Muscle of back (tissue), 13 donors: ENCODE results near the gene KCNS3. TPM values are rescaled to one million over a fixed set of nuclear protein-coding genes. Genes with fewer than 3 reads are reported as not detected.

Experiments
- DNase-seq, 3 donors: peaks; one replicate each; pipeline versions ENCODE4 v3.0.0 to v3.0.0-alpha.2; 2013
- long read RNA-seq, 9 donors: transcript quantifications; one replicate each; lab custom pipeline, GENCODE V29; 2026
- polyA plus RNA-seq, 10 donors: library from polyadenylated mRNA; unstranded; fragments of 120-200 nt; gene quantifications; one replicate each; pipeline ENCODE4 v1.2.1, GENCODE V29; 2013; ENCODE audit not compliant: insufficient read length in 10 of 10

KCNS3 gene, protein sequence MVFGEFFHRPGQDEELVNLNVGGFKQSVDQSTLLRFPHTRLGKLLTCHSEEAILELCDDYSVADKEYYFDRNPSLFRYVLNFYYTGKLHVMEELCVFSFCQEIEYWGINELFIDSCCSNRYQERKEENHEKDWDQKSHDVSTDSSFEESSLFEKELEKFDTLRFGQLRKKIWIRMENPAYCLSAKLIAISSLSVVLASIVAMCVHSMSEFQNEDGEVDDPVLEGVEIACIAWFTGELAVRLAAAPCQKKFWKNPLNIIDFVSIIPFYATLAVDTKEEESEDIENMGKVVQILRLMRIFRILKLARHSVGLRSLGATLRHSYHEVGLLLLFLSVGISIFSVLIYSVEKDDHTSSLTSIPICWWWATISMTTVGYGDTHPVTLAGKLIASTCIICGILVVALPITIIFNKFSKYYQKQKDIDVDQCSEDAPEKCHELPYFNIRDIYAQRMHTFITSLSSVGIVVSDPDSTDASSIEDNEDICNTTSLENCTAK
- 10 to 100 TPM in 3 of 10 donors, 1 to 10 TPM in 7; 5.5 to 16.8 (median 6.8) TPM for polyA plus RNA-seq
- long read RNA-seq, donor 1: 0 reads
- long read RNA-seq, donor 2, partial matches to known transcripts: 0 of 4 reads
- long read RNA-seq, donor 2, other reads (novel, unspliced or antisense): 0 of 4 reads
- long read RNA-seq, donor 3: 0 reads
- long read RNA-seq, donor 4: 0 reads
- long read RNA-seq, donor 5, partial matches to known transcripts: 0 of 2 reads
- long read RNA-seq, donor 5, other reads (novel, unspliced or antisense): 0 of 2 reads
- long read RNA-seq, donor 6, transcript KCNS3-201 (3 exons, 2,333 nt): major isoform, 5 of 5 reads
- long read RNA-seq, donor 6, partial matches to known transcripts: 0 of 5 reads
- long read RNA-seq, donor 6, other reads (novel, unspliced or antisense): 0 of 5 reads
- long read RNA-seq, donor 7, partial matches to known transcripts: 0 of 2 reads
- long read RNA-seq, donor 7, other reads (novel, unspliced or antisense): 0 of 2 reads
- long read RNA-seq, donor 8, partial matches to known transcripts: 0 of 1 reads
- long read RNA-seq, donor 8, other reads (novel, unspliced or antisense): 0 of 1 reads
- long read RNA-seq, donor 9: 0 reads

DNA sequence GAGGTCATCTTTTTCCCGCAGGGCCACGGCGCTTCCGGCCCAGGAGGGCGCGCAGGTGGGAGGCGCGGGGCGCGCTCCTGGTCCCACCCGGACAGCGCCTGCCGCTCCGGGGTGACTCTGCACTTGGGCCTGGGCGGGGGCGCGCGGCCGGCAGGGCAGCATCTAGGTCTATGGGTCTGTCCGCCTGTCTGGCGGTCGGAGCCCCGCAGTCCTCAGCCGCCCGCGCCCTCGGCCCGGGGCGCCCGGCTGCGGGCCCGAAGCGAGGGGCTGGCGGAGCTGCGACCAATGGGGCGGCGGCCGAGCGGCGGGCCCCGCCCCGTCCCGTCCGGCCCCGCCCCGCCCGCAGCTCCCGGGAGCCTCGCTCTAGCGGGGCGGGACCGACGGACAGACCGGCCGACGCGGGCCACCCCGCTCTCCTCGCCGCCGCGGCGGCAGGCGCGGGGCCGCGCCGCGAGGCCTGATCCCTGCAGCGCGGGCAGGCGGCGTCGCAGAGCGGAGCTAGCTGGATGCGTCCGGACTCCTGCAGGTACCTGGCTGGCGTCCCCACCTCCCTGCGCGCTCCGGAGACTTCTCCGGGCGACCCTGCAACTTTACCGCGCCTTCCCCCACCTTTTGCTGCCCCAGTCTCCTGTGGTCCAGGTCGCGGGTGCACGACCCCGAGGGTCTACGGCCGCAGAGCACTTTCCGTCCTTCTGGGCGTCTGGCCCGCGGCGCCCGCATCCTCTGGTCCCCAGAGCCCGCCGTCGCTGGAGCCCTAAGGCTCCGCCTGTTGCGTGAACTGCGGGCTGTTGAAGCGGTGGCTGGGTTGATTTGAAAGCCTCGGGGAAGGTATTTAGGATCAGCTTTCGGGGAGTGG lies at the start of gene KCNS3:
Gene KCNS3 (plus strand): TSS at position 387 of the 856 bp plus-strand sequence. CDS start 52,342 bp downstream, outside the sequence.
- peak in 2 of 3 donors; percentile 42 to 66 for DNase-seq

DNA sequence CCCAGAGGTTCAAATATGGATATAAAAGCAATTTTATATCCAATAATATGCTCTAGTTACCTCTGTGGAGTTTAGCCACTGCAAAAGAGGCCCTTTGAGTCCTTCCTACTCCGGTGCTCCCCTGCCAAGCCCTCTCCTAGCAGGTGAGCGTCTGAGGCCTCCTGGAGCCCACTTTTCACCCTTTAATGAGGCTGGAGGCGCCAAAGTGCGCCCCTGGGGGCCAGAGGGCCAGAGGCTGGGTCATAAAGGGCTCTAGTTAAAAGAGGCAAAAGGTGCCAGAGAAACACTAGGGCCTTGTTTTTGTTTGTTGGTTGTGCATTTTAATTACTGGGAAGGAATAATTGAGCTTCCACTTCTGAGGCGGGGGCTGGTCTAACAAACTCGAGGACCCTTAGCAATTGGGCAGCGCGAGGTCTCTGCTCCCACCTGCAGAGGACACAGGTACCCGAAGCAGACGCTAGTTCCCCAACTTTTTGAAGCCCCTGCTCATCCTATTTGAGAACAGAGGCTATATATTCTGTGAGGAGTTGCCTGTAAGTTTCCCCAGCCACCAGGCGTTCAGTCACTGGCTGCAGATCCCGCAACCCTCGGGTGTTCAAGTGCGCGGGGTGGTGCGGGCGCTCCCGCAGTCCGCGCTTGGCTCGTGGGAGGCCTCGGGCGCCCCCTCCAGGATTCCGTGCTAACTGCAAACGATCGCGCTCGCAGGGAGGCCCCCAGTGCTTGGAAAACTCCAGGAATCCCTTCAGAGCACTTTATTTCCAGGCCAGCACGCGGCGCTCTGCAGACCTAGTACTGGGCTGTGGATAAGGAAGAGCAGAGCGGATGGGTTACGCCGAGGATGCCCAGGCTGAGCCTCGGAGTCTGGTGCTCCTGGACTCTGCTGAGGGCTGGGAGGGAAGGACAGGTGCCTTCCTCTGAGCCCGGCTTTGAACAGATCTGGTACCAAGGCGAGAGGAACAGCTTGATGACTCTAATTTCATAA lies 48.1 kb upstream of the KCNS3 start:
- peak; percentile 68 to 90 (median 76) for DNase-seq

DNA sequence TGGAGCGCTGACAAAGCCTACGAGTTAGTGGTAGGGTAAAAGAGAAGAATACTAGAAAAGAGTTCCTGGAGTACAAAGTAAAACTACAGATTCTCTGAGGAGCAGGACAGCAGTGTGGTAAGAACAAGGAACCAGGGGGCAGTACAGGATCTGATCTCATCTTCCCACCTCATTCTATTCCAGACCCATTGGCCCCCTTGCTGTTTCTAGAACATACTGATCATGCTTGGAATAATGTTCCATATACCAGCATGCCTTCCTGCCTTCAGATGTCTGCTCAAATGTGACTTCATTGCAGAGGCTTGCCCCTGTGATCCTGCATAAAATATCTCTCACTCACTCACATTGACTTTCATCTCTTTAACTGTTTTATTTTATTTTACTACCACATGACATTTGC lies 43.0 kb upstream of the KCNS3 start:
- DNase-seq: no peak

DNA sequence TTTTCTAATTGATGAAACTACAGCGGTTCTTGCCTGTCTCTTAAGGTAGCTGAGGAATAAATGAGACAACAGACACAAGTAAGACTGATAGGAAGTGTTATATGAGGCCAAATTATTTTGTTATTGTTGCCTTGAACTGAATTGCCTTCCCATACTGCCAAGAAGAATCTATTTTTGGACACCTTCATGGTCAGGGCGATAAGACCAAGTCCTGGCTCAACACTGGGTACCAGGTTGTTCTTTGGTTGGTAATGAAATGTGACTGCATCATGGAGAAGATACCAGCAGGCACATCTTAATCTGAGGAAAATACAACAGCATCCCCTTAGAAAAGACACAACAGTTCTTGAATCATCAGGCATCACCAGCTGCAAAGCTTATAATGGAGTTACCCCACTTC lies 38.5 kb upstream of the KCNS3 start:
- DNase-seq: no peak

DNA sequence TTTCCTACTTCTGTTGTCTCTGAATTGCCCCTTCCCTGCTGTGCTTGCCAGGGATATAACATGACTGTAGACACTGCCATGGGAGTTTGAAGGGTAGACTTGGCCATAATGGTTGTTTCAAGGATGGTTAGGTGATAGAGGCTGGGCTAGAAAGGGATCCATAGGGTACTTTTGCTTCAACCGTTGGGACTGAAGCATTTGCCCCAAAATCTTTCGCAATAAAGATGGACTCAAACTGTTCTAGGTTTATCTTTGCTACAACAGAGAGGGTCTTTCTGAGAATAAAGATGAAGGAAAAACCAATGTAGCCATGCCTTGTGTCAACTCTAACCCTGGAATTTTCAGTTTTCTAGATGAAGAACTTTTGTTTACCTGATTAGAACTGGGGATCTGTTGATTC lies 35.0 kb upstream of the KCNS3 start:
- no peak for DNase-seq

DNA sequence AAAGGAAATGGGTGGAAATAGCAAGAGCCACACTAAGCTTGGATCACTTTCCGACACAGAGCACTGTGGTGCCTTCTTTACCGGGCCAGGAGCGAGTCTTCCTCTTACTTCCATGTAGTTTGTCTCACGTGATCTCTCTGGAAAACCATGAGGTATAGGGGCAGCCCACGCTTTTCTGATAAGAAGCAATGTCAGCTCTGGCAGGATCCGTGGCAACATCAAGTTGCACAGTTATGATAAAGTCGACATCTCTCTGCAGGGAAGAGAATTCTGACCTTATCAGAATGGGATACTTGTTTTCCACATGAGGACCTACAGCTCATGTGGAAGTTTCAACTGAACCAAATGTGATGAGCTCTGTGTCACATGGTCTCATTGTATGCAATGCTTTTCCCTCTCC lies 32.7 kb upstream of the KCNS3 start:
- DNase-seq: no peak

DNA sequence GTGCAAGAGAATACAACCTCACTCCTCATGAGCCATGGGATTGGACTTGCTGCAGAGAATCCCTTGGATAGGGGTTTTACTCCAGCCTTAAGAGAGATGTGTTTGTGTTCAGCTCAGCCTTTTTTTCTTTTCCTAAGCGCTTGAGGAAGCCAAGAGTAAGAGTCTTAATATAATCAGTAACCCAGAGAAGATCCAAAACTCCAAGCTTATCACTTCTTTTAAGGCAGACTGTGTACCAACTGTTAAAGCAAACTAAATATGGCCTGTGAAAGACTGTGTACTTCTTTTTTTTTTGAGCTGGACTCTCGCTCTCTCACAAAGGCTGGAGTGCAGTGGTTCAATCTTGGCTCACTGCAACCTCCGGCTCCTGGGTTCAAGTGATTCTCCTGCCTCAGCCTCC lies 31.8 kb upstream of the KCNS3 start:
- no peak for DNase-seq

DNA sequence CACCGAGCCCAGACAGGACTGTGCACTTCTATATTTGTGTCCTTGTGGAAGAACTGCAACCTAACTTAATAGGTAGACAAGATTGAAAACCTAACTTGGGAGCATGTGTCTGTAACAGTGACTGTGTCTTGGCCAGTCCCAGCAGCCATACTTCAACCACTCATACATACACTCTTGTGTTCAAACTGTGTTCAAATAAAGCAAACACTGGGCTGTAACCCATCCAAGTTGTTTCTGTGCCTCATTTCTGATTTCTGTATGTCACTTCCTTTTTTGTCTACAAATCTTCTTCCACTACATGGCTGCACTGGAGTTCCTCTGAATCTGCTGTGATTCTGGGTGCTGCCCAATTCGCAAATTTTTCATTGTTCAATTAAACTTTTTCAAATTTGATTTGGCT lies 31.2 kb upstream of the KCNS3 start:
- DNase-seq: no peak

DNA sequence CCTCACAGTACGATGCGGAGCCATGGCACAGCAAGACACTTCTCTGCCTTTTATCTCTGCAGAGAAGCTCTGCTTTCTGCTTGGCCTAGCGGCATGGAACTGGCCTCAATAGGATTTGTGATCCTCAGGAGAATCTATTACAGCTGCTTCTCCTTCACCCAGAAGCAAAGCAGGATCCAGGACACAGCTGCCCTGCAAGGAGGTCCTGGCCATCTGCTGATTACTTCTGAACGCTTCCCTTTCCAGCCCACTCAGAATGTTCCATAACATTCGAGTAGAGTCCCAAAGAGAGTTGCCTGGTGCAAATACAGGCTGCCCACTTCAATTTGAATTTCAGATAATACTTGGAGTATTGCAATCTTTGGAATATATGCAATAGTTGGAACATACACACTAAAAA lies 29.2 kb upstream of the KCNS3 start:
- peak; percentile 28 to 72 (median 29) for DNase-seq

DNA sequence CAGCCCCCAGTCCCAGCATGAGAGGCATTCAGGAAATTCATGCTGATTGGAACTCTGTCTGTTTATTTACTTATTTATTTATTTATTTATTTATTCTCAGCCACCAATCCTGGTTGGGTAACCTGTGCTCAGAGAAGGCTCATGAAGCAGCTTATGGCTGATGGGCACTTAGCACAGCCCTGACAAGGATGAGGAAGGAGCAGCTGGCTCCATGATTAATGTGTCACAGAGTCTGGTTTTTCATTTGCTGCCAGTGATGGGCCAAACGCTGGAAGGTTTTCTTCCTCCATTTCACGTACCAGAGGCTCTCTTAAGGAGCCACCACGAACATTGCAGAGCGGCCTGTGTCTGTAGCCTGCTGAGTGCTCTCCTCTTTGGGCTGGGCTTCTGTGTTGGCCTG lies 28.3 kb upstream of the KCNS3 start:
- no peak for DNase-seq

DNA sequence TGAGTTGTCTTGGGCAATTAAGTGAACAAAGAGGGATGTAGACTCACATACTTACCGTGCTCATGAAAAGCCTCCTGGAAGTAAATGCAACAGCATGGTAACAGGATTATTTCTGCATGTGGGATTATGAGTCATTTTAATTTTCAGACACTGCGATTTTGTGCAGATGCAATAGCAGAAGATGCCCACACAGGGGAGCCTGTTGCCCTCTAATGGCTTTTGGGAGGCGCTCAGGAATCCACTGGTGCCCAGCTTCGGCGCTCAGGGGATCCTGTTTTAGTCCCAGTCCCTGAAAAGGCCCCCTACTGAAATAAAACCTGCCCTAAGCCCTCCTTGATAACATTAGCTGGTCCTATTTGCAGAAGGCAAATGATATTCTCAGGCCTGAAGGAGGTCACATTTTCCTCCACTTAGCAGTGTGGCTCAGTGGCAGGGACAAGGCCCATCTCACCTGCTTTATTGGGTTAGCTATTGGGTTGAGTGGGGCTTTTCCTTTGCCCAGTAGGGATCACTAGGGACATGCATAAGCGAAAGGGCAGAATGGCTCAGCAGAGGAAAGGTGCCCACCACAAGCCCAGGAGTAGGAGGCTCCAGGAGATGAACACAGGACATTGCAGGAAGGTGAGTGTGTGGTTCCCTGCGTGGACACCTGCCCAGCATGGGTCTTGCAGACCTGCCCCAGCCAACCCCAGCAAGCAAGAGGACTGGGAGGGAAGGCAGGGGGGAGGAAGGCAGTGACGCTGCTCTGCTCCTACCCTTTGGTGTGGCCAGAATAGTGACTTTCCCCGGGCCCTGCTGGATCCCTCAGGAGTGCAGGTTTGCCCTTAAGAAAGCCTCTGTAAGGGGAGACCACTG lies 26.5 kb upstream of the KCNS3 start:
- DNase-seq: peak; percentile 53 to 66 (median 55)

DNA sequence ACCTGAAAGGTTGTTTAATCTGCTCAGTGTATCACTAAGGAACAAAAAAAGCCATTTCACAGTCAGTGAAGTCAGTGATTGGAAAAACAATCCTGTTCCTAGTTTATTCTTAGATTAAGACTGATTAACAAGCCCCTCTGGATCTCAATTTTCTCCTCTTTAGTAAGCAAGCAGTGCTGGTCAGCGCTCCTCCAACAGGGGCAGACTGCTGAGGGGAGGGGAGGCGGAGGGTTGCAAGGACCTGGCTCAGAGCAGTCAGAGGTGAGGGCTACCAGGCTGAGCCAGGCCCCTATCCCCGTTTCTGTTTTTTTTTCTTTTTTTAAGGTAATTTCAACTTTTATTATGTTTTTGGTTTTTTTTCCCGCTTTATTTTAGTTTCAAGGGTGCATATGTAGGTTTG lies 24.7 kb upstream of the KCNS3 start:
- DNase-seq: no peak

DNA sequence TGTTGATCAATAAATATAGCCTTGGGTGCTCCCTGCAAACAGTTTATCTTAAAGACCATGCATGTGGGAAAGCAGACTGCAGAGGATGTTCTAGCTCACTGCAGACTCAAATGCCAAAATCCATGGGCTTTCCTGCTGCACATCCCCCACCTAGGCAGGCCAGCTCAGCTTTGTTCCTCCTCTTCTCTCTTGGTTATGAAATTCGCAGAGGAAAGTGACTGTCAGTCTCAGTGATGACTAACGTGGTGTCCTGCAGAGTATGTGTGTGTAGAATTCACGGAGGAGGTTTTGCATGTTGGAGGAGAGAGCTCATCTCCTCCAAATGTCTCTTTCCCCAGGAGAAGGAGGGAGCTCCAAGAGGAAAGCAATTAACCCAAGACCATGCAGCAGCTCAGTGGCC lies 21.4 kb upstream of the KCNS3 start:
- no peak for DNase-seq

DNA sequence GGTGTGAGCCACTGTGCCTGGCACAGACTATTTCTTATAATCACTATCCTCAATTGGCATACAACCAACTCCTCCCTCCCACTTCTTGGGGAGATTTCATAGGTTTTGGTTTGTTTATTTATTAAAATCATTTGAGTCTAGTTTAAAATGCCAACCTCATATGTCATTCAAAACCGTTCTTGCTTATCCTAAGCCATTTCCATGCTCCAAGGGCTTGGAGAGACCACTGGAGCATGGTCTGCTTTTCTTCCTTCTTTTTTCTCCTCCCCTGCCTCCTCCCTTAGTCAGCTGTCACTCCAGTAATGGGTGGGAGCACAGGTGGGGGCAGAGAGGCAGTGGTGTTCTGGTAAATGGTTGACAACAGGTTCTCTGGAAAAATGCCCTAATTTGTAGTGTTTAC lies 20.4 kb upstream of the KCNS3 start:
- no peak for DNase-seq

DNA sequence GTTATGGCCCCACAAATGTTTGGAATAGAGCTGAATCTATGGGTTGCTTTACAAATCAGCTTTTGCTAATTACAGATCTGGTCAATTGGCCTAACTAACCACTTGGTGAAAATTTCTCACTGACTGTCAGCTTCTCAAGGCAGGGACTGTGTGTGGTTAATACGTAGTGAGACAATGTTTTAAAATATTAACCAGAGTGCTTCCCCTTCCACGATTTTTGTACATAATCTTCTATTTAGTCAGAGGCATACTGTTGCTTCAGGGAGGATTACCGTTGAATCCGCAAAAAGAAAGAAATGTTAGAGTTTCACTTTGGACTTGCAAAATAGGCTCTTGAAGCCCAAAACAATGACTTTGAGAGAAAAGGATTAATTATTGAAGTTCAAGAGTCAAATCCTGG lies 14.9 kb upstream of the KCNS3 start:
- DNase-seq: no peak

DNA sequence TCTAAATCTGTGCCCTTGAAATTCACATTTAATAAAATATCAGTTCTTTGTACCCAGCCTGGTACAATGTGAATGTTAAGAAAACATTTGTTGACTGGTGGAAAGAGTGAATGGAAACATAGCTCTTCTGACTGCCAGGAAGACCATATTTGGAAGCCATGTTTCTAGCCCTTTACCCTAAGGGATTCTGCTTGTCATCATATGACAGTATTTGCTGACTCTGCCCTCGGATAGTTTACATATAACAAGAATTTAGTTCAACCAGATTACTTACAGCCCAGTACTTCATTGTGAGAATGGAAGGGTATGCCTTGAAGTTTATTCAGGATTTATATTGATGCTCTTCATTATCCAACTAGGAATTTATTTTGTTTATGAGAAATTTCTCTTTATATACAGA lies 13.8 kb upstream of the KCNS3 start:
- no peak for DNase-seq

DNA sequence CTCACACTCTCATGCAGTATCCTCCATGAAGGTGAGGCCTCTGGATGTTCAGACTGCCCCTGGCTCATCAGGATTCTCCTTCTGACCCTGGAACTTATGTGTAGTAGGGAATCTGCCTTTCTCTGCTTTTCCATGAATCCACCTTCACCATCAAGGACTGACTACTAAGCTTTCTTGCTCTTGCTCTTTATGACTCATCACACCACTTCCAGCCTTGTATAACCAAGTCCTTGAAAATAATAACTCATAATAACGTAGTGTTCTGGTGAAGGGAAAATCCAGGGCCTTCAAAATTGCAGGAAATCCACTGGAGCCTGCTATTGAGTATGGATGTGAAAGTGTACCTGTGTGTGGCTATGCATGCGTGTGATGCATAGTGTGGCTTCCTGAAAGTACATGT lies 11.3 kb upstream of the KCNS3 start:
- no peak for DNase-seq

DNA sequence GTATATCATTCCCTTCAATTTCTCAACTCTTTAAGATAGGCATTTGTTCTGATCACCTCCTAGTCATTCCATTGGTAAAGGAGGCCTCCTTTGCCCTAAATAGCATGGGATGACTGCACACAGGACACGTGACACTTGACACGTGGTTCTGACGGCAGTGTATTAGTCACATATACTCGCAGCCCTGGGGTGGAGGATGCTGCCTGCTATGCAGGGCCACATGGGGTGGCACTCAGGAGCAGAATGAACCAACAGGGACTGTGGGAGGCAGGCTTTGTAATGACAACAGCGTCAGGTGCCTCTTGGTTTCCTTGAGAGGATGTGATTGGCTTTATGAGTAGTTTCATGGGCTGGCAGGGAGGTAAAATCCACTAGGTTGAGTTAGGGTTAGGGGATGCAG lies 9.3 kb upstream of the KCNS3 start:
- DNase-seq: no peak

DNA sequence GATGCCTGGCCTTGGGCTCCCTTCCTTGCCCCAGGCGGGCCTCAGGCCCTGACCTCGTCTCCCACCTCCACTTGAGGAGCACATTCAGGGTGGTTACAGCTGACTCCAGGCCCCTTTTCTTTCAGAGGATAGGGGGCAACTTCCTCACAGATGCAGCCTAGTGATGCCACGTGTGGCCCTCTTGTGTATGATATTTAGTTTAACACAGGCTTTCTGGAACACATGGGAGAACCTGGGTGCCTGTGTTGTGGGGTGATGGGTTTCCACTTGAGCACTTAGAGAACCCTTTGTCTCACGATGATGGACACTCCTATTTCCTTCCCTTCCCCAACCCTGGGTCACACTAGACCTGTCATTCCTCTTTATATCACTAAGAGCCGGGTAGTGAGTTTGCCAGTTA lies 6.8 kb upstream of the KCNS3 start:
- no peak for DNase-seq
